ENCODE results near the gene TTYH1.
"Not testable (repeated sequence)": the region's sequence is repeated elsewhere in the genome, so short reads cannot be mapped to it uniquely, and the experiment has no call there.

- TF ChIP-seq CTCF (conservative IDR thresholded peaks at IDR 0.05 in 1 of 2, IDR thresholded peaks at IDR 0.05 in 1 of 2; ENCODE audit: low read depth in 1 of 2, low read length in 2 of 2); EZH2 (IDR thresholded peaks at IDR 0.05; ENCODE audit: low read length, missing control alignments): not testable (repeated sequence)
Measured at GRCh38 chr19:54369688-54370433, 45.4 kb upstream of the TTYH1 start.

Data from fibroblast of lung (primary cell).